NCI-H1694 treated with DMSO at 0.1 percent for 48 hours (cell line): ENCODE measurements around the gene ZNF862.
"Not testable (repeated sequence)": the region's sequence is repeated elsewhere in the genome, so short reads cannot be mapped to it uniquely, and the experiment has no call there.

ENCODE experiments used
- DNase-seq: peaks from one replicate; lab custom pipeline; 2025; lab: John Stamatoyannopoulos, UW

Gene ZNF862

DNA sequence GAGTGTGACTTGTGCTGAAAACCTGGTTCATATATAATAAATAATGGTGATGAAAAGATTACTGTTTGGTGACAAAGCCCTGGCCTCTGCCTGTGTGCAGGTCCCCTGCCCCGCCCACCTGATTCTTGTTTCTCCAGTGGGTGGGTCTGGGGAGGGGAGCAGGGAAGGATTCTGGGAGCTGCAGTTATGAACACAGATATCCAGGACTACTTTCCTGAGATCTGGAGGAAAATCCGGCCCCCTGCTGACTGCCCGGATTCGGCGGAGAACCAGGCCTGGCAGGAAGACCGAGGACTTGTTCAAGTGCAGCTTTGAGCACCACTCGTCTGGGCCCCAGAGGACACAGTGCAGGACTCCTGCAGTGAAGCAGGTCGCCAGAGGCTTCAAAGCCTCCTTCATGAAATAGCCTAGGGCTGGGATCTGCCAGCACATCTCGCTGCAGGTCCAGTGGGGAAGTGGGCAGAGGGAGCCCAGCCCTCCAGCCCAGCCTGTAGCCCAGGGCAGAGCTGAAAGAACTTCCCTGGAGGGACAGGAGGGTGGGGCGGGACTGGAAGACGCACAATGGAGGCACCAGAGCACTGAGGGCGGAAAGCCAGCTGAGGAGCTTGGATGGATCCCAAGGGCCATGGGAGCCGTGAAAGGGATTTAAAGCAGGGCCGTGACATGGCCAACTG lies 42.6 kb downstream of the ZNF862 start:
- peak; percentile 31 for DNase-seq

DNA sequence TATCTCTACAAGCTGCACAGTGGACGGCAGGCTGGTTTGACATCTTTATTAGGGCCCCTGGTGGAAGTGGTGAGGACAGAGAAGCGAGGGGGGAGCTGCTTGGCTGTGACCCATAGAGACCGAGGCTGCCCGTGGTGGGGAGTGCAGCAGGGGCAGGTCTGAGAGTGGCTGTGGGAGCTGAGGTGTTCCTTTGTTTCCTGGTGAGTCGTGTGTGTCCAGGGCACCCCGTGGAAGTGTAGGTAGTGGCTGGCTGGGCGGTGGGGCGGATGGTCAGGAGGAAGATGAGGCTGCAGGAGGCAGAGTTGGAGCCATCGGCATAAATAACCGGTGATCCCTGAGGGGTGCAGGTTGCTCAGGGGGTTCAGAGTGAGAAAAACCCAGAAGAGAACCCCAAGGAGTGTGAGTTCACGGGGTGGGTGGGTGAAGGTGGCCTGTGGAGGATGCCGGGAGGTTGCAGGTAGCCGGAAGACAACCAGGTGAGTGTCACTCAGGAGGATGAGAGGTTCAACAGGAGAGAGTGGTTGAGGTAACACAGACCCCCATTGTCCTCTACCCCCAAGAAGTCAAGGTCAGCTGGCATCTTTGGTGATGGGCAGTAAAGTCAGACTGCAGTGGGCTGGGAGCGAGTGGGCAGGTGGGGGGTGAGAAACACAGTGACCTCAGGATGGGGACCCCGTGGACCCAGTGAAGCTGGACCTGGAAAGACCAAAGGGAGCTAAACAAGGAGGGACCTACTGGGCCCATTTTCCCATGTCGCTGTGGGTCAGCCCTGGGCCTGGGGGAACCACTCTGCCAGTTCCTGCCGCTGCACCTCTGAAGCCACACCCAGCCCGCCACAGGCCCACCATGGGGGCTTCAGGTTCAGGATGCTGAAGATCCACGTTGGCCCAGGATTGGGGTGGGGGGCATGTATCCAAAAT lies 43.4 kb downstream of the ZNF862 start:
- DNase-seq: no peak

- DNase-seq: peak; percentile 9
These were observed 44.3 kb downstream of the ZNF862 start for GRCh38 chr7:149882248-149883047.

DNA sequence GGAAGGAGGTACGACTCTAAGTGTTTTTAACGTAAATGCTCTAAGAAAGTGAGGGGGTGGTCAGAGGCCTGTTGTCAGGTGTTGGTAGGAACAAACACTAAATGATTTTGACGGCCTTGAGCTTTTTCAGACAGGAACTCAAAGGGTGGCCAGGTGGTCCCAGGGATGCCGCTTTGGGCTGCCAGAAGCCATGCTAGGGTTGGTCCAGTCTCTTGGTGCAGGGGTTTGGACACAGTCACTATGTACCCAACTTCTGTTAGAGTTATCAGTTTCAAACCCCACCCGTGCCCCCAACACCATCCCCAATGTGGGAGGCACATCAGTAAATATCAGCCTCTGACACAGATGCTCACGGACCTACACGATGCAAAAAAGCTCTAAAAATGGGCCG lies 44.9 kb downstream of the ZNF862 start:
- no peak for DNase-seq

DNA sequence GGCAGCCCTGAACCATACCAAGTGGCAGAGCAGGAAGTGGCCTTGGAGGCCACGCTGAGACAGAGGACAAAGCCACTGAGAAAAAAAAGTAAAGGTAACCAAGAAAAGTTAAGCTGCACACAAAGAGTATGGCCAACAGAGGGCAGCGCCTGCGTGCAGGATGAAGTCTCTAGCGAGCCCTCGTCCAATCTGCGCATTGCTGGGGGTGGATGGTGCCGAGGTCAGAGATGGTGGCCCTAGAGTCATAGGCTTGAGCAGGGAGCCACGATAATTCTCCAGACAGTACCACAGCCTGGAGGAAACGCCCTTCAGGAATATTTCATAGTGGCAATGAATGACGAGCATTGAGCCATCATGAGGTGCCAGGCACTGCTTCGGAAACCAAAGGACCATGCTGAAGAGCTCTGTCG lies 45.3 kb downstream of the ZNF862 start:
- peak; percentile 36 for DNase-seq

GRCh38 chr7:149884016-149884415 lies 45.8 kb downstream of the ZNF862 start:
- no peak for DNase-seq

DNA sequence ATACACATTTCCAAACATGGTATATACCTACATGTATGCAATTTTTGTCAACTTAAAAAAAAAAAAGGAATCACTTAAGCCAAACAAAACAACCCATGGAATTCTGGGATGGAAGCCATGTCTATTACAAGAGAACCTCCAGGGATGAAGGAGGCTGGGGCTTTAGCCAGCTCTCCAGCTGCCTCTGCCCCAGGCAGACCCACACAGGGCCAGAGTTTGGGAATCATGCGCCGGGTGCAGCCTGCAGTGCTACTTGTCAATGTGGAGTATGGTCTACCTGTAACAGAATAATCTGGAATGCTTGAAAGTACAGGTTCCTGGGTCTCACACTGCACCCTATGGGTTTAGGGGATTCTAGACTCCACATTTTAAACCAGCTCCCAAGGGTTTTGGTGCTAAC lies 46.4 kb downstream of the ZNF862 start:
- no peak for DNase-seq

- no peak for DNase-seq
These were observed 47.2 kb downstream of the ZNF862 start for GRCh38 chr7:149885191-149886017.

DNA sequence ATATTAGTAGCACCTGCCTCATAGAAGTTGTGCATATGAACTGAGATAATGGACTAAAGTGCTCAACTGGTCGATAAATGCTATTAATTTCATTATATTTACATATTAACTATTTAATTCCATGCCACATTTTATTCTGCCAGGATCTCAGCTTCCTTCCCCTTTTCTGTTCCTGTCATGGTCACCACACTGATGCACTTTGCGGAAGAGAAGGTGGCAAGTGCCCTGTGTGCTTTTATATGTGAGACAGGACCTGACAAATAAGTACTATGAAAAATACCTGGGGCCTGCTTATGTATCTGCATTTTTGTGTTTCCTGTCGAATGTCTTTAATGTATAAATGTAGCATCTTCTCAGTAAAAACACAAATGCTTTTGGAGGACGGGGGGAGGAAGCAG lies 47.8 kb downstream of the ZNF862 start:
- no peak for DNase-seq

- no peak for DNase-seq
These were observed 49.1 kb downstream of the ZNF862 start for GRCh38 chr7:149887311-149887710.

- DNase-seq: not testable (repeated sequence)
These were observed 52.5 kb downstream of the ZNF862 start for GRCh38 chr7:149890715-149891114.

DNA sequence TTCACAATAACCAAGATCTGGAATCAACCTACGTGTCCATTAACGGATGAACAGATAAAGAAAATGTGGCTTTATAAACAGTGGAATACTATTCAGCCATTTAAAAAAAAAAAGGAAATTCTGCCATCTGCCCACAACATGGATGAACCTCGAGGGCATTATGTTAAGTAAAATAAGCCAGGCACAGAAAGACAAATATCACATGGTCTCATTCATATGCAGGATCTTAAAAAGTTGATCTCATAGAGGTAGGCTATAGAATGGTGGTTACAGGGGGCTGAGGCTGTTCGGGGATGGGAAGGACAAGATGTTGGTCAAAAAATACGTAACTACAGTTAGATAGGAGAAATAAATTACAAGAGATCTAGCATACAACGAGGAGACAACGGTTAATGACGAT lies 56.8 kb downstream of the ZNF862 start:
- not testable (repeated sequence) for DNase-seq

DNA sequence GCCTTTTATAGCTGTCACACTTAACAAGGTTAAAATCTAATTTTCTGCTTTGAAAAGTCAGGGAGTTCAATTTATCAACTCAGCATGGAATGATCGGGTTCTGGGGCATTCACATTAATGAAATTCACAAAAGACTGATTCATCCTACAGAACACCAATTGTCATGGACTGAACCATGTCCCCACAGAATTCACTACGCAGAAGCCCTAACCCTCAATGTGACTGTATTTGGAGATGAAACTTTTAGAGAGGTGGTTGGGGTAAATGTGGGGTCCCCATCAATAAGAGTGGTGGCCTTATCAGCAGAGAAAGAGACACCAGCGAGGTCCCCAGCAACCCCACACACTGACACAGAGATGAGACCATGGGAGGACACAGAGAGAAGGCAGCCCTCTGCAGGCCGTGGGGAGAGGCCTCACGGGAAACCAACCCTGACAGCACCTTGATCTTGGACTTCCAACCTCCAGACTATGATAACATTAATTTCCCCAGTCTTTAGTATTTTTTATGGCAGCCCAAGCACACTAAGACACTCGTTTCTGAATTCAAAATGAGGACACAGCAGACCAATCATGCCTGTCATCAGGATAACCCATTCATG lies 69.7 kb downstream of the ZNF862 start:
- DNase-seq: not testable (repeated sequence)

DNA sequence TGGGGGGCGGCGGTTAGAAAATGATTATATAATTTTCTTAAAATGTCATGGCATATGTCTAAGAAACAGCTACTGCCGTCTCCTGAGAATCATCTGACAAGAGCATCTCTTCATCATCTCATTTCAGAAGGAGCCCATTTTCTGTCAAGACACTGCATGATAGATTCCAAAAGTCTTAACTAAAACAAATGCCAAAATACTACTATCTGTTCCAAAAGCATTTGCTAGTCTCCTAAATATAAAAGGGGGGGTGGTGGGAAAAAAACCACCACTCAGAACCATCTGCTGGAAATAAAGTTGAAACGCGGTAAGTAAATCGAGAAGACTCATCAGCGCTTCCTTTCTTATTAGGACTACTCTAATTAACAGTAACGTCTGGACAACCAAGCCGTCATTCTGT lies 72.0 kb downstream of the ZNF862 start:
- not testable (repeated sequence) for DNase-seq

- DNase-seq: not testable (repeated sequence)
These were observed 74.0 kb downstream of the ZNF862 start for GRCh38 chr7:149912126-149912525.
